Muscle of leg (tissue), 11 donors: ENCODE data around the gene PML. TPM values are rescaled to one million over a fixed set of nuclear protein-coding genes. Genes with fewer than 3 reads are reported as not detected.
"Not testable (repeated sequence)": the region's sequence is repeated elsewhere in the genome, so short reads cannot be mapped to it uniquely, and the experiment has no call there.

Experiments
- DNase-seq: peaks from one replicate; pipeline ENCODE4 v3.0.0; 2013
- H3K27ac ChIP-seq: one replicate; pipeline ENCODE4 v1.5.1; 2013; ENCODE audit warnings: mild to moderate bottlenecking, low read length, control low read depth
- H3K27me3 ChIP-seq: one replicate; pipeline ENCODE4 v1.6.1; 2013; ENCODE audit warnings: low read length; ENCODE audit not compliant: control insufficient read depth, insufficient read depth
- H3K36me3 ChIP-seq: one replicate; pipeline ENCODE4 v1.6.1; 2013; ENCODE audit warnings: low read length; ENCODE audit not compliant: control insufficient read depth, insufficient read depth
- H3K4me1 ChIP-seq: one replicate; pipeline ENCODE4 v1.6.1; 2013; ENCODE audit warnings: low read length; ENCODE audit not compliant: control insufficient read depth, insufficient read depth
- H3K4me3 ChIP-seq: one replicate; pipeline ENCODE4 v1.5.1; 2013; ENCODE audit warnings: low read length, control low read depth
- H3K9me3 ChIP-seq: replicated peaks from 2 replicates; pipeline ENCODE4 v1.6.1; 2013; ENCODE audit warnings: low read depth, low read length; ENCODE audit not compliant: control insufficient read depth
- WGBS: methylation state at CpG from one replicate; pipeline ENCODE4 v1.1.5; 2013; ENCODE audit warnings: missing lambda C conversion rate; ENCODE audit not compliant: insufficient coverage; 5-methylcytosine and 5-hydroxymethylcytosine counted together
- polyA plus RNA-seq, 8 donors: library from polyadenylated mRNA; unstranded; fragments of 120-200 nt; gene quantifications; one replicate each; pipeline versions ENCODE4 v1.2.1 to v1.2.3, GENCODE V29; 2013; ENCODE audit warnings: inconsistent platforms in 1 of 8, low replicate concordance in 1 of 8; ENCODE audit not compliant: insufficient read length in 8 of 8, insufficient read depth in 1 of 8
- total RNA-seq: library from RNA; stranded (reverse); fragments of 120-200 nt; gene quantifications from one replicate; pipeline ENCODE4 v1.2.4, GENCODE V29; 2013

Gene PML
- total and polyA plus RNA-seq, 9 donors = 15.2 to 47.2 (median 32.0) TPM

- H3K9me3 ChIP-seq = no peaks in the 10 kb centered on the region
- peaks cover 57% of the 10 kb centered on the region for H3K4me1 ChIP-seq
- H3K4me3 ChIP-seq = no peak overlapping the region
- H3K27ac ChIP-seq = no peak overlapping the region
- H3K36me3 ChIP-seq = peaks cover 25% of the 10 kb centered on the region
- DNase-seq = peak; percentile 69
- H3K27me3 ChIP-seq = no peaks in the 10 kb centered on the region
- 80% methylated on average over 28 of the region's 31 CpGs for WGBS
These were observed 50.0 kb downstream of the PML start for GRCh38 chr15:74044267-74045110.

DNA sequence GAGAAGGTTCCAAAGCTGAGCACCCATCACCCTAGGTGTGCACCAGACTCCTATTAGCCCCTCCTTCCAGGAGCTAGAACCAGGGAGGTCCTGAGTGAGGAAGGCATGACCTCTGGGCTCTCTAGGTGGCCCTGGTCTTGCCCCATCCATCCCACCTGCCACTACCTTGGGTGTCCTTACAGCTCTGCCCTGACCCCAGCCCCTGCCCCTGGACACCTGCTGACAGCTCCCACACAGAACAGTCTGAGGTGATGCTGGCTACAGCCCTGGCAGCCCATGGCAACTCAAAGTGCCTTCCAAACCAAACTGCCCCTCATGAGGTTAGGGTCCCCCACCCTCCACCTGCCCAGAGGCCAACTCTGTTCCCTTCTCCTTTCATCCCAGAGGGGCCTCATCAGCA is 50.7 kb downstream of the PML start:
- no peak overlapping the region for H3K27ac ChIP-seq
- no peak for DNase-seq
- H3K9me3 ChIP-seq = no peaks in the 10 kb centered on the region
- H3K27me3 ChIP-seq = no peaks in the 10 kb centered on the region
- H3K4me3 ChIP-seq = no peak overlapping the region
- peaks cover 25% of the 10 kb centered on the region for H3K36me3 ChIP-seq
- H3K4me1 ChIP-seq = peaks cover 53% of the 10 kb centered on the region

GRCh38 chr15:74045636-74046274 is 51.2 kb downstream of the PML start:
- WGBS = 74% methylated on average over 6 of the region's 7 CpGs
- Histone ChIP-seq H3K27me3 (no peaks in the 10 kb centered on the region), H3K4me3 (no peak overlapping the region), H3K4me1 (peaks cover 51% of the 10 kb centered on the region), H3K36me3 (peaks cover 25% of the 10 kb centered on the region), H3K27ac (no peak overlapping the region), H3K9me3 (no peaks in the 10 kb centered on the region)
- DNase-seq = no peak

DNA sequence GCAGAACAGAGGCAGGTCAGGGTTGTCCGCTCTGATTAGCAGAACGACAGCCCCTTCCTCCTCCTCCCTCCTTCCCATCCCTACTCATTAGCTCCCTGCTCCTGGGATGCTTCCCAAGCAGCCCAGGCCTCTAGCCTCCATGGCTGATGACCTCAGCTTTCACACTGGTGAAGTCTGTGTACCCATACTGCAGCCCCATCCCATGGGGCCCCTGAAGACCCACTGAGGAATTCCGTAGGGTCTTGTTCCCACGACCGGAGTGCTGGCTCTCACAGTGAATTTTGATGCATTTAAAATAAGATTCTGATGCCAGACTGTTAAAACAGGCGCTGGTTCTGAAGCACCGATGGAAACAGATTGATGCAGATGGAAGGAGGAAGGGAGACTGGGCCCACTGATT is 51.8 kb downstream of the PML start:
- no peaks in the 10 kb centered on the region for H3K27me3 ChIP-seq
- peaks cover 48% of the 10 kb centered on the region for H3K4me1 ChIP-seq
- H3K36me3 ChIP-seq = peaks cover 25% of the 10 kb centered on the region
- 62% methylated on average over 7 of the region's 7 CpGs for WGBS
- H3K4me3 ChIP-seq = no peak overlapping the region
- no peak for DNase-seq
- H3K9me3 ChIP-seq = no peaks in the 10 kb centered on the region
- H3K27ac ChIP-seq = no peak overlapping the region

DNA sequence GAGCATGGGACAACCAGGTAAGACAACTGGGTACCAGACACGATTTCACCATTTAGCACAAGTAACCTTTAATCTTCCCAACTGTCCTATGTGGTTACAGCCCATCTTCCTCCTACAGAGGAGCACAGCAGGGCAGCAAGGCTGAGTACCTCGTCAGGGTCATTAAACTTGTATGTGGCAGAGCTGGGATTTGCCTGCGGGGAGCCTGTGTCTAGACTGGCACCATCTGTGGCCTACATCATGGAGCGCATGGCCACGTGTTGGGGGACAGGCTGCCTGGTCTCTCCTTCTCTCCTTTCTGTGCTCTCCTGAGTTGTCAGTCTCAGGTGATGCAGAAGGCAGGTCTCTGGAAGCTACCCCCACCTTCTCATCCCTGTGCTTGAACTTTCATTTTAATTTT is 55.6 kb downstream of the PML start:
- H3K36me3 ChIP-seq = peaks cover 2% of the 10 kb centered on the region
- no peak for DNase-seq
- no peak overlapping the region for H3K4me3 ChIP-seq
- peaks cover 38% of the 10 kb centered on the region for H3K4me1 ChIP-seq
- H3K9me3 ChIP-seq = no peaks in the 10 kb centered on the region
- H3K27me3 ChIP-seq = no peaks in the 10 kb centered on the region
- WGBS = 72% methylated on average over 3 of the region's 5 CpGs
- no peak overlapping the region for H3K27ac ChIP-seq

- whole genome bisulfite sequencing = 68% methylated on average over 4 of the region's 8 CpGs
- H3K36me3 ChIP-seq = no peaks in the 10 kb centered on the region
- H3K4me3 ChIP-seq = no peak overlapping the region
- H3K27me3 ChIP-seq = no peaks in the 10 kb centered on the region
- DNase-seq = no peak
- H3K27ac ChIP-seq = peak overlapping the region; percentile 91
- H3K4me1 ChIP-seq = peaks cover 38% of the 10 kb centered on the region
- H3K9me3 ChIP-seq = no peaks in the 10 kb centered on the region
These were observed 56.2 kb downstream of the PML start for GRCh38 chr15:74050556-74051234.

- Histone ChIP-seq H3K4me1 (peaks cover 33% of the 10 kb centered on the region), H3K27ac (peak overlapping the region; percentile 84)
- not testable (repeated sequence) for DNase-seq, H3K36me3 ChIP-seq, H3K4me3 ChIP-seq, H3K9me3 ChIP-seq, H3K27me3 ChIP-seq
- WGBS = 87% methylated on average over 27 of the region's 42 CpGs
These were observed 58.0 kb downstream of the PML start for GRCh38 chr15:74052271-74053260.

DNA sequence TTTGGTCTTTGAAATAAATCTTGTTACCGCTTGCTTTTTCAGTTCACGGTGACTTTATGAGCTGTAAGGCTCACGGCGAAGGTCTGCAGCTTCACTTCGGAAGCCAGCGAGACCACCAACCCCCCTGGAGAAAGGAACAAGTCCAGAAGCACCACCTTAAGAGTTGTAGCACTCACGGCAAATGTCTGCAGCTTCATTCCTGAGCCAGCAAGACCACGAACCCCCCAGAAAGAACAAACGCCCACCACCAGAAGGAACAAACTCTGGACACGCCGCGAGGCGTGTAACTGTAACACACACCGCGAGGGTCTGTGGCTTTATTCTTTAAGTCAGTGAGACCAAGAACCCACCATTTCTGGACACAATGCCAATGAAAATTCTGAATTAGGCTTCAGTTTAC is 59.0 kb downstream of the PML start:
- DNase-seq = no peak
- WGBS = 28% methylated on average over 6 of the region's 15 CpGs
- no peak overlapping the region for H3K27ac ChIP-seq
- H3K36me3 ChIP-seq = no peaks in the 10 kb centered on the region
- no peaks in the 10 kb centered on the region for H3K27me3 ChIP-seq
- no peaks in the 10 kb centered on the region for H3K9me3 ChIP-seq
- H3K4me3 ChIP-seq = no peak overlapping the region
- peaks cover 26% of the 10 kb centered on the region for H3K4me1 ChIP-seq

GRCh38 chr15:74053941-74054529 is 59.5 kb downstream of the PML start:
- 6% methylated on average over 12 of the region's 17 CpGs for WGBS
- Histone ChIP-seq H3K27ac (no peak overlapping the region), H3K36me3 (no peaks in the 10 kb centered on the region), H3K27me3 (no peaks in the 10 kb centered on the region), H3K4me3 (no peak overlapping the region), H3K9me3 (no peaks in the 10 kb centered on the region), H3K4me1 (peaks cover 26% of the 10 kb centered on the region)
- peak; percentile 93 for DNase-seq
